HCT116 (cell line): ENCODE results near the gene SLC16A4. TPM values are rescaled to one million over a fixed set of nuclear protein-coding genes. Genes with fewer than 3 reads are reported as not detected.

Source experiments
- ATAC-seq: fragments of 200-7000 bp; cut with Tn5 transposase; 2 replicates; pipeline ENCODE4 v1.9.1; 2020; ENCODE audit warnings: mild to moderate bottlenecking, moderate library complexity
- BruUV-seq: library from RNA; stranded (reverse); fragments of 400-500 nt; replicated peaks from 2 replicates; lab custom pipeline; 2021; lab: Mats Ljungman, UMichigan
- CTCF ChIA-PET: fragments of 300-600 bp; sonication (Branson Sonifier 250); formaldehyde crosslinking; loops from one replicate; lab custom pipeline; 2021; ENCODE audit warnings: antibody characterized with exemption; lab: Charles Lee
- POLR2A ChIA-PET: fragments of 300-600, 350-600 bp; sonication (Branson Sonifier 250); formaldehyde crosslinking; loops from one replicate; lab custom pipeline; 2021; ENCODE audit warnings: antibody characterized with exemption; lab: Charles Lee
- RAD21 ChIA-PET, 2 experiments: fragments of 300-600 bp; sonication (Branson Sonifier 250); formaldehyde crosslinking; loops; one replicate each; lab custom pipeline; 2023; ENCODE audit warnings: low total read pairs in 2 of 2; ENCODE audit not compliant: uncharacterized antibody in 2 of 2, unreplicated experiment in 2 of 2, low non-redundant PET in 1 of 2; lab: Charles Lee
- DNase-seq: peaks from one replicate; pipeline ENCODE4 v3.0.0-alpha.2; 2010; ENCODE audit warnings: low read depth, low spot score
- H2AFZ ChIP-seq: fragments of 200-600 bp; shearing (Covaris generic), sonication (generic); 2 replicates; pipeline ENCODE4 v1.6.1; 2017; ENCODE audit warnings: low read depth, mixed run types, mixed read lengths, antibody characterized with exemption, low read length; ENCODE audit not compliant: poor library complexity, severe bottlenecking
- H3K27ac ChIP-seq: 2 replicates; pipeline ENCODE4 v1.5.1; 2012; ENCODE audit warnings: low read depth, low read length
- H3K27me3 ChIP-seq: fragments of 200-600 bp; sonication (generic); 2 replicates; pipeline ENCODE4 v1.6.1; 2016; ENCODE audit warnings: mixed run types, low read length, mixed read lengths; ENCODE audit not compliant: insufficient read depth
- H3K36me3 ChIP-seq, 2 experiments: fragments of 200-500 bp in 1 of 2; fragments of 200-600 bp in 1 of 2; sonication (Bioruptor generic) in 1 of 2; sonication (generic) in 1 of 2; 2 replicates each; pipeline versions ENCODE4 v1.5.1 to v1.6.1; 2014 to 2016; ENCODE audit warnings: low read length in 2 of 2, inconsistent platforms in 1 of 2, mixed read lengths in 1 of 2, mixed run types in 1 of 2; ENCODE audit not compliant: insufficient read depth in 2 of 2, control insufficient read depth in 1 of 2
- H3K4me1 ChIP-seq, 2 experiments: fragments of 200-600 bp in 1 of 2; sonication (generic) in 1 of 2; 2 replicates each; pipeline versions ENCODE4 v1.5.1 to v1.6.1; 2012 to 2017; ENCODE audit warnings: low read length in 2 of 2, inconsistent platforms in 1 of 2, mild to moderate bottlenecking in 1 of 2, mixed read lengths in 1 of 2, mixed run types in 1 of 2, moderate library complexity in 1 of 2; ENCODE audit not compliant: insufficient read depth in 2 of 2, control insufficient read depth in 1 of 2
- H3K4me2 ChIP-seq: fragments of 200-600 bp; sonication (generic); 2 replicates; pipeline ENCODE4 v1.6.1; 2017; ENCODE audit warnings: mixed run types, low read length, mixed read lengths
- H3K4me3 ChIP-seq, 2 experiments: fragments of 200-600 bp in 1 of 2; sonication (generic) in 1 of 2; replicated peaks in 1 of 2; 2 replicates each; pipeline ENCODE4 v1.5.1; 2011 to 2016; ENCODE audit warnings: low read length in 2 of 2, control low read depth in 1 of 2, low read depth in 1 of 2, mild to moderate bottlenecking in 1 of 2, mixed read lengths in 1 of 2, mixed run types in 1 of 2
- H3K79me2 ChIP-seq: fragments of 200-600 bp; sonication (generic); 2 replicates; pipeline ENCODE4 v1.6.1; 2017; ENCODE audit warnings: mild to moderate bottlenecking, mixed run types, low read length, moderate library complexity, mixed read lengths; ENCODE audit not compliant: insufficient read depth
- H3K9ac ChIP-seq: fragments of 200-600 bp; sonication (generic); 2 replicates; pipeline ENCODE4 v1.6.1; 2016; ENCODE audit warnings: low read length, mixed read lengths
- H3K9me2 ChIP-seq: fragments of 200-600 bp; sonication (generic), shearing (Covaris generic); 2 replicates; pipeline ENCODE4 v1.6.1; 2017; ENCODE audit warnings: mixed run types, mild to moderate bottlenecking, moderate library complexity; ENCODE audit not compliant: insufficient read depth
- H3K9me3 ChIP-seq, 2 experiments: fragments of 200-500 bp in 1 of 2; fragments of 200-600 bp in 1 of 2; sonication (Bioruptor generic) in 1 of 2; sonication (generic) in 1 of 2; 2 replicates each; pipeline ENCODE4 v1.6.1; 2014 to 2017; ENCODE audit warnings: low read length in 2 of 2, mixed read lengths in 2 of 2, inconsistent platforms in 1 of 2, low read depth in 1 of 2, mild to moderate bottlenecking in 1 of 2, mixed run types in 1 of 2, moderate library complexity in 1 of 2; ENCODE audit not compliant: control insufficient read depth in 1 of 2, insufficient read depth in 1 of 2
- H4K20me1 ChIP-seq: fragments of 200-600 bp; sonication (generic), shearing (Covaris generic); 2 replicates; pipeline ENCODE4 v1.6.1; 2017; ENCODE audit warnings: mixed run types, mild to moderate bottlenecking, moderate library complexity; ENCODE audit not compliant: insufficient read depth
- CBX3 ChIP-seq: IDR thresholded peaks from 2 replicates; pipeline ENCODE4 v1.6.1; 2012; ENCODE audit warnings: low read depth
- CEBPB ChIP-seq: IDR thresholded peaks from 2 replicates; pipeline ENCODE4 v1.6.1; 2012; ENCODE audit warnings: low read depth
- EGR1 ChIP-seq: IDR thresholded peaks from 2 replicates; pipeline ENCODE4 v1.6.1; 2012; ENCODE audit warnings: low read depth
- ELF1 ChIP-seq: IDR thresholded peaks from 2 replicates; pipeline ENCODE4 v1.6.1; 2012; ENCODE audit warnings: low read depth, borderline replicate concordance
- EZH2 ChIP-seq: fragments of 200-600 bp; sonication (generic); IDR thresholded peaks from 2 replicates; pipeline ENCODE4 v1.6.1; 2017; ENCODE audit warnings: antibody characterized with exemption, mixed run types
- EZH2phosphoT487 ChIP-seq: fragments of 200-600 bp; IDR thresholded peaks from 2 replicates; pipeline ENCODE4 v1.6.1; 2018; ENCODE audit warnings: antibody characterized with exemption, borderline replicate concordance
- FOSL1 ChIP-seq: IDR thresholded peaks from 2 replicates; pipeline ENCODE4 v1.6.1; 2012; ENCODE audit warnings: low read depth
- JUND ChIP-seq: IDR thresholded peaks from 2 replicates; pipeline ENCODE4 v1.6.1; 2012
- POLR2A ChIP-seq: IDR thresholded peaks from 2 replicates; pipeline ENCODE4 v1.7.0; 2011; ENCODE audit warnings: borderline replicate concordance; ENCODE audit not compliant: insufficient read depth, insufficient read length; ENCODE audit errors: extremely low read depth
- POLR2AphosphoS5 ChIP-seq: IDR thresholded peaks from 2 replicates; pipeline ENCODE4 v1.6.1; 2011; ENCODE audit warnings: mild to moderate bottlenecking, low read depth, low read length, moderate library complexity
- SIN3A ChIP-seq: IDR thresholded peaks from 2 replicates; pipeline ENCODE4 v1.6.1; 2012; ENCODE audit warnings: low read depth
- SP1 ChIP-seq: IDR thresholded peaks from 2 replicates; pipeline ENCODE4 v1.6.1; 2012; ENCODE audit warnings: low read depth
- YY1 ChIP-seq: IDR thresholded peaks from 2 replicates; pipeline ENCODE4 v1.6.1; 2011; ENCODE audit warnings: low read length, low read depth, moderate library complexity, mild to moderate bottlenecking; ENCODE audit not compliant: insufficient replicate concordance; ENCODE audit errors: extremely low read depth
- ZNF274 ChIP-seq: fragments of 200-500 bp; sonication (Bioruptor generic); IDR thresholded peaks from 2 replicates; pipeline ENCODE4 v1.6.1; 2014; ENCODE audit warnings: mild to moderate bottlenecking, low read depth, low read length, inconsistent platforms
- intact Hi-C: fragments of 100-400 bp; cut with micrococcal nuclease; formaldehyde crosslinking; loops from 2 replicates; pipeline ENCODE4 v1.10.0; 2022
- total RNA-seq: library from RNA; stranded (reverse); gene quantifications from one replicate; pipeline ENCODE4 v1.2.1, GENCODE V29; 2021; ENCODE audit not compliant: unreplicated experiment
- TF ChIP-seq, protein P1 (sequence below), 3 experiments: fragments of 200-600 bp in 1 of 3; sonication (generic) in 1 of 3; IDR thresholded peaks in 2 of 3; conservative IDR thresholded peaks in 1 of 3; 2 replicates each; pipeline ENCODE4 v1.5.1; 2012 to 2017; ENCODE audit warnings: low read depth in 2 of 3, low read length in 2 of 3, antibody characterized with exemption in 1 of 3, borderline replicate concordance in 1 of 3, control low read depth in 1 of 3, mild to moderate bottlenecking in 1 of 3, mixed read lengths in 1 of 3, mixed run types in 1 of 3, moderate library complexity in 1 of 3; ENCODE audit not compliant: insufficient read depth in 1 of 3

SLC16A4 gene
- total RNA-seq, 1 experiment from 2014 or later = 0.20 TPM

- Histone ChIP-seq H3K79me2 (peaks cover 25% of the 10 kb centered on the region), H3K9me2 (no peaks in the 10 kb centered on the region), H3K4me3 (no peak overlapping the region), H3K9ac (no peak overlapping the region), H4K20me1 (0 out of 2 replicates have a peak, but pooled peaks cover 2% of the 10 kb centered on the region), H3K27ac (no peak overlapping the region), H3K4me2 (no peak overlapping the region), H3K9me3 (no peaks in the 10 kb centered on the region), H3K4me1 (peaks cover 0 to 4% of the 10 kb centered on the region in 2 experiments; a peak in 1 of 4 replicates), H2AFZ (no peak overlapping the region), H3K27me3 (no peaks in the 10 kb centered on the region), H3K36me3 (peaks cover 27 to 30% of the 10 kb centered on the region in 2 experiments; a peak in 3 of 4 replicates)
- intact Hi-C loops = no loop called here
- BruUV-seq = no TSS peak
- CTCF ChIA-PET = no interaction called here
- no peak for DNase-seq
- no peak for ATAC-seq
- TF ChIP-seq ELF1 = no peak
- no peak for TF ChIP-seq SIN3A
- no peak for TF ChIP-seq CEBPB
- no peak for TF ChIP-seq POLR2AphosphoS5
- TF ChIP-seq CBX3 = no peak
- TF ChIP-seq EZH2phosphoT487 = no peak
- TF ChIP-seq POLR2A = no peak
- no peak for TF ChIP-seq SP1
- no peak for TF ChIP-seq EZH2
- no peak for TF ChIP-seq JUND
- no peak for TF ChIP-seq YY1
- TF ChIP-seq FOSL1 = no peak
- TF ChIP-seq, protein P1, sequence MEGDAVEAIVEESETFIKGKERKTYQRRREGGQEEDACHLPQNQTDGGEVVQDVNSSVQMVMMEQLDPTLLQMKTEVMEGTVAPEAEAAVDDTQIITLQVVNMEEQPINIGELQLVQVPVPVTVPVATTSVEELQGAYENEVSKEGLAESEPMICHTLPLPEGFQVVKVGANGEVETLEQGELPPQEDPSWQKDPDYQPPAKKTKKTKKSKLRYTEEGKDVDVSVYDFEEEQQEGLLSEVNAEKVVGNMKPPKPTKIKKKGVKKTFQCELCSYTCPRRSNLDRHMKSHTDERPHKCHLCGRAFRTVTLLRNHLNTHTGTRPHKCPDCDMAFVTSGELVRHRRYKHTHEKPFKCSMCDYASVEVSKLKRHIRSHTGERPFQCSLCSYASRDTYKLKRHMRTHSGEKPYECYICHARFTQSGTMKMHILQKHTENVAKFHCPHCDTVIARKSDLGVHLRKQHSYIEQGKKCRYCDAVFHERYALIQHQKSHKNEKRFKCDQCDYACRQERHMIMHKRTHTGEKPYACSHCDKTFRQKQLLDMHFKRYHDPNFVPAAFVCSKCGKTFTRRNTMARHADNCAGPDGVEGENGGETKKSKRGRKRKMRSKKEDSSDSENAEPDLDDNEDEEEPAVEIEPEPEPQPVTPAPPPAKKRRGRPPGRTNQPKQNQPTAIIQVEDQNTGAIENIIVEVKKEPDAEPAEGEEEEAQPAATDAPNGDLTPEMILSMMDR (IDR thresholded peaks at IDR 0.05 in 2 of 3, conservative IDR thresholded peaks at IDR 0.05 in 1 of 3; ENCODE audit: borderline replicate concordance in 1 of 3, insufficient read depth in 1 of 3, low read depth in 2 of 3, low read length in 2 of 3) = no peak
- TF ChIP-seq EGR1 = no peak
- TF ChIP-seq ZNF274 = no peak
- RAD21 ChIA-PET = no interaction called here
- POLR2A ChIA-PET = no interaction called here
These were observed 15.3 kb downstream of the SLC16A4 start for GRCh38 chr1:110375490-110375889.
